ENCODE measurements around the gene NME8. TPM values are rescaled to one million over a fixed set of nuclear protein-coding genes. Genes with fewer than 3 reads are reported as not detected.

The NME8 gene
- total RNA-seq, 1 donor from 2014 or later, result not detected

GRCh38 chr7:37947941-37948210, 99.5 kb downstream of the NME8 start:
- Histone ChIP-seq H3K9me3 (no peaks in the 10 kb centered on the region), H3K27ac (no peak overlapping the region), H3K27me3 (ENCODE audit: low read depth) (no peaks in the 10 kb centered on the region), H3K36me3 (peaks cover 21% of the 10 kb centered on the region), H3K4me3 (no peak overlapping the region), H3K4me1 (no peaks in the 10 kb centered on the region)
- DNase-seq, result no peak
- no peak for ATAC-seq
- TF ChIP-seq CTCF (IDR thresholded peaks at IDR 0.05), result no peak
- intact Hi-C loops (cut with DNase I), result no loop called here

Other genes with a start within 250 kb of the NME8 start
- gene GPR141, start 164.8 kb upstream of the NME8 start, total RNA-seq, result 3.5 TPM
- 4.8 TPM for gene SFRP4, start 68.2 kb downstream of the NME8 start, total RNA-seq
- gene EPDR1, start 72.0 kb downstream of the NME8 start, total RNA-seq, result 66.0 TPM

Measured in lower lobe of right lung (tissue), 2 donors.